HEK293 (cell line): ENCODE measurements around the gene NMNAT2.

Experiments used
- CTCF ChIA-PET: fragments of 350-600 bp; formaldehyde crosslinking; extraction: SDS; loops from one replicate; lab custom pipeline; 2021; ENCODE audit warnings: antibody characterized with exemption; lab: Yijun Ruan, JAX
- POLR2A ChIA-PET: fragments of 300-600 bp; formaldehyde crosslinking; extraction: SDS; loops from one replicate; lab custom pipeline; 2020; ENCODE audit warnings: antibody characterized with exemption, inconsistent platforms; lab: Yijun Ruan, JAX
- H3K27ac ChIP-seq: fragments of 200-500 bp; sonication (Bioruptor generic); 2 replicates; pipeline ENCODE4 v1.5.1; 2014; ENCODE audit warnings: low read depth, low read length, control low read depth, inconsistent platforms; ENCODE audit errors: extremely low read depth
- H3K36me3 ChIP-seq, 2 experiments: fragments of 200-500 bp in 1 of 2; sonication (Bioruptor generic) in 1 of 2; 1 replicate in 1 of 2; 2 replicates in 1 of 2; pipeline ENCODE4 v1.5.1; 2014 to 2017; ENCODE audit warnings: inconsistent platforms in 2 of 2, low read length in 2 of 2; ENCODE audit not compliant: control insufficient read depth in 2 of 2, insufficient read depth in 1 of 2
- H3K4me1 ChIP-seq: fragments of 200-500 bp; sonication (Bioruptor generic); 2 replicates; pipeline ENCODE4 v1.5.1; 2014; ENCODE audit warnings: mild to moderate bottlenecking, low read length, inconsistent platforms; ENCODE audit not compliant: control insufficient read depth, insufficient read depth
- H3K4me3 ChIP-seq: 2 replicates; pipeline ENCODE4 v1.5.1; 2011; ENCODE audit warnings: low read depth, mild to moderate bottlenecking, control low read depth, low read length, moderate library complexity
- H3K9me3 ChIP-seq: fragments of 200-500 bp; sonication (Bioruptor generic); 2 replicates; pipeline ENCODE4 v1.5.1; 2014; ENCODE audit warnings: low read depth, low read length, inconsistent platforms; ENCODE audit not compliant: control insufficient read depth, insufficient read depth
- ELK4 ChIP-seq: IDR thresholded peaks from 2 replicates; pipeline ENCODE4 v1.6.1; 2011; ENCODE audit warnings: mild to moderate bottlenecking, low read depth, low read length, borderline replicate concordance
- REST ChIP-seq: fragments of 450-650 bp; formaldehyde crosslinking; IDR thresholded peaks from 2 replicates; pipeline ENCODE4 v1.5.1; 2016; ENCODE audit warnings: missing biosample characterization, missing genetic modification characterization
- YY1 ChIP-seq: fragments of 450-650 bp; formaldehyde crosslinking; IDR thresholded peaks from 2 replicates; pipeline ENCODE4 v1.5.1; 2018; ENCODE audit warnings: missing biosample characterization, missing genetic modification characterization
- ZNF148 ChIP-seq: fragments of 450-650 bp; formaldehyde crosslinking; IDR thresholded peaks from 2 replicates; pipeline ENCODE4 v1.5.0; 2017; ENCODE audit warnings: missing biosample characterization, missing genetic modification characterization, borderline replicate concordance
- ZNF391 ChIP-seq: fragments of 450-650 bp; formaldehyde crosslinking; IDR thresholded peaks from 2 replicates; pipeline ENCODE4 v1.5.1; 2016; ENCODE audit warnings: low read depth, missing biosample characterization, missing genetic modification characterization, borderline replicate concordance
- ZNF501 ChIP-seq: fragments of 450-650 bp; formaldehyde crosslinking; IDR thresholded peaks from 2 replicates; pipeline ENCODE4 v1.5.1; 2016; ENCODE audit warnings: missing biosample characterization, missing genetic modification characterization
- ZNF513 ChIP-seq: fragments of 450-650 bp; IDR thresholded peaks from 2 replicates; pipeline ENCODE4 v1.5.1; 2018; ENCODE audit warnings: missing biosample characterization, missing genetic modification characterization
- ZNF558 ChIP-seq: fragments of 450-650 bp; formaldehyde crosslinking; IDR thresholded peaks from 2 replicates; pipeline ENCODE4 v1.5.1; 2016; ENCODE audit warnings: missing biosample characterization, missing genetic modification characterization
- ZNF670 ChIP-seq: fragments of 450-650 bp; formaldehyde crosslinking; IDR thresholded peaks from 2 replicates; pipeline ENCODE4 v1.5.1; 2016; ENCODE audit warnings: missing biosample characterization, missing genetic modification characterization, low read depth
- ZNF76 ChIP-seq: fragments of 450-650 bp; formaldehyde crosslinking; IDR thresholded peaks from 2 replicates; pipeline ENCODE4; 2016; ENCODE audit warnings: low read depth, missing biosample characterization, missing genetic modification characterization, borderline replicate concordance
- ZNF792 ChIP-seq: fragments of 450-650 bp; formaldehyde crosslinking; IDR thresholded peaks from 2 replicates; pipeline ENCODE4 v1.5.1; 2016; ENCODE audit warnings: missing biosample characterization, missing genetic modification characterization

NMNAT2 gene

GRCh38 chr1:183370399-183371058 lies 47.7 kb downstream of the NMNAT2 start:
- Histone ChIP-seq H3K36me3 (no peaks in the 10 kb centered on the region), H3K9me3 (no peaks in the 10 kb centered on the region), H3K27ac (no peak overlapping the region), H3K4me1 (no peaks in the 10 kb centered on the region), H3K4me3 (no peak overlapping the region)
- POLR2A ChIA-PET = no interaction called here
- CTCF ChIA-PET = no interaction called here
- no peak for TF ChIP-seq YY1
- TF ChIP-seq ZNF501 (tag by site-specific recombination) = no peak
- peak; percentile 75 for TF ChIP-seq REST (tag by site-specific recombination)
- no peak for TF ChIP-seq ZNF670 (tag by site-specific recombination)

- H3K4me3 ChIP-seq = no peak overlapping the region
- no peaks in the 10 kb centered on the region for H3K9me3 ChIP-seq
- no peaks in the 10 kb centered on the region for H3K4me1 ChIP-seq
- no peaks in the 10 kb centered on the region for H3K36me3 ChIP-seq
- no peak overlapping the region for H3K27ac ChIP-seq
- POLR2A ChIA-PET = no interaction called here
- CTCF ChIA-PET = interaction anchor here (0.6 to 0.7 kb wide), 3 partner anchors 166 to 1234 kb away, joined by 3 to 5 read pairs (median 4); no protein-coding TSS in a partner anchor
- TF ChIP-seq ZNF391 (no peak), ZNF148 (tag by site-specific recombination) (no peak), ELK4 (no peak), ZNF513 (tag by site-specific recombination) (no peak), ZNF76 (tag by site-specific recombination) (no peak), ZNF792 (tag by site-specific recombination) (no peak), ZNF558 (tag by site-specific recombination) (no peak)
- TF ChIP-seq, all 188 proteins: peak for 0
These were observed 49.7 kb downstream of the NMNAT2 start for GRCh38 chr1:183368213-183369108.
